Measurements from ENCODE around the gene PPAT.

- no peak for TF ChIP-seq EZH2 (IDR thresholded peaks at IDR 0.05; ENCODE audit: borderline replicate concordance, low read length)
- no peak for TF ChIP-seq CTCF (conservative IDR thresholded peaks at IDR 0.05 in 1 of 2, IDR thresholded peaks at IDR 0.05 in 1 of 2; ENCODE audit: extremely low read depth in 1 of 2, insufficient read depth in 1 of 2, low read depth in 1 of 2, low read length in 2 of 2)
These were observed 45.9 kb downstream of the PPAT start for GRCh38 chr4:56389558-56389957.

Data from mammary epithelial cell (primary cell).